ENCODE data around the gene SCD5.

GRCh38 chr4:82639971-82640370, 158.6 kb downstream of the SCD5 start:
- no peak for TF ChIP-seq CTCF (IDR thresholded peaks at IDR 0.05; ENCODE audit: low read length)
- TF ChIP-seq EZH2 (IDR thresholded peaks at IDR 0.05; ENCODE audit: borderline replicate concordance, low read length), result no peak
